Naive thymus-derived CD4-positive, alpha-beta T cell (primary cell): ENCODE results near the gene OPA3. TPM values are rescaled to one million over a fixed set of nuclear protein-coding genes. Genes with fewer than 3 reads are reported as not detected.
A peak's percentile ranks its signal among the peaks of the same experiment; 100 is the strongest.

ENCODE experiments used
- ATAC-seq: fragments of 150-1000 bp; cut with Tn5 transposase; 2 replicates; pipeline ENCODE4 v1.10.0; 2021; ENCODE audit warnings: mild to moderate bottlenecking, moderate library complexity
- CTCF ChIA-PET: fragments of 350-600 bp; sonication (Branson Sonifier 250); formaldehyde crosslinking; loops from one replicate; lab custom pipeline; 2021; ENCODE audit warnings: antibody characterized with exemption; lab: Charles Lee
- POLR2A ChIA-PET: fragments of 350-600 bp; sonication (Branson Sonifier 250); formaldehyde crosslinking; loops from one replicate; lab custom pipeline; 2021; ENCODE audit warnings: antibody characterized with exemption, inconsistent platforms; lab: Charles Lee
- DNase-seq, 9 donors: peaks; one replicate each; pipeline versions ENCODE4 v3.0.0 to v3.0.0-alpha.2; 2020 to 2022; ENCODE audit warnings: mixed read lengths in 1 of 9
- H3K27ac ChIP-seq: one replicate; pipeline ENCODE4 v1.7.0; 2013; ENCODE audit warnings: mild to moderate bottlenecking, low read depth, low read length, moderate library complexity
- H3K27me3 ChIP-seq, 2 donors: one replicate each; pipeline ENCODE4 v1.7.0; 2013; ENCODE audit warnings: low read length in 2 of 2, mild to moderate bottlenecking in 2 of 2, moderate library complexity in 2 of 2; ENCODE audit not compliant: control insufficient read depth in 2 of 2, insufficient read depth in 2 of 2
- H3K36me3 ChIP-seq, 3 experiments: 1 replicate in 2 of 3; 2 replicates in 1 of 3; pipeline ENCODE4 v1.7.0; 2013; ENCODE audit warnings: low read length in 3 of 3, mild to moderate bottlenecking in 3 of 3, moderate library complexity in 1 of 3; ENCODE audit not compliant: insufficient read depth in 3 of 3, control insufficient read depth in 2 of 3
- H3K4me1 ChIP-seq, 2 donors: one replicate each; pipeline ENCODE4 v1.7.0; 2013; ENCODE audit warnings: low read length in 2 of 2, mild to moderate bottlenecking in 2 of 2, moderate library complexity in 1 of 2; ENCODE audit not compliant: control insufficient read depth in 2 of 2, insufficient read depth in 2 of 2
- H3K4me3 ChIP-seq: 2 replicates; pipeline ENCODE4 v1.7.0; 2013; ENCODE audit warnings: mild to moderate bottlenecking, low read length
- H3K9me3 ChIP-seq, 3 experiments: 1 replicate in 2 of 3; 2 replicates in 1 of 3; pipeline ENCODE4 v1.7.0; 2013; ENCODE audit warnings: low read length in 3 of 3; ENCODE audit not compliant: control insufficient read depth in 2 of 3
- H3K27ac Mint-ChIP-seq, 9 donors: one replicate each; pipeline ENCODE4 v1.8.0; 2020 to 2022; ENCODE audit warnings: mixed read lengths in 9 of 9, mild to moderate bottlenecking in 8 of 9, moderate library complexity in 5 of 9, inconsistent platforms in 2 of 9
- H3K27me3 Mint-ChIP-seq, 5 donors: one replicate each; pipeline ENCODE4 v1.8.0; 2021 to 2022; ENCODE audit warnings: mixed read lengths in 5 of 5, mild to moderate bottlenecking in 1 of 5
- H3K36me3 Mint-ChIP-seq, 5 donors: one replicate each; pipeline ENCODE4 v1.8.0; 2020 to 2022; ENCODE audit warnings: mixed read lengths in 5 of 5, mild to moderate bottlenecking in 3 of 5, inconsistent platforms in 1 of 5
- H3K4me1 Mint-ChIP-seq, 7 donors: one replicate each; pipeline ENCODE4 v1.8.0; 2020 to 2022; ENCODE audit warnings: mixed read lengths in 7 of 7, mild to moderate bottlenecking in 3 of 7, inconsistent platforms in 1 of 7
- H3K4me3 Mint-ChIP-seq, 10 donors: one replicate each; pipeline ENCODE4 v1.8.0; 2020 to 2022; ENCODE audit warnings: mild to moderate bottlenecking in 10 of 10, mixed read lengths in 10 of 10, moderate library complexity in 6 of 10, inconsistent platforms in 2 of 10
- H3K9me3 Mint-ChIP-seq, 11 donors: one replicate each; pipeline ENCODE4 v1.8.0; 2020 to 2022; ENCODE audit warnings: mixed read lengths in 11 of 11, mild to moderate bottlenecking in 4 of 11, inconsistent platforms in 1 of 11, moderate library complexity in 1 of 11
- intact Hi-C, 2 donors: fragments of 100-400 bp; cut with micrococcal nuclease; formaldehyde crosslinking; loops; one replicate each; pipeline ENCODE4 v1.15.1; 2023
- polyA plus RNA-seq, 2 donors: library from polyadenylated mRNA; unstranded; fragments of 300-500 nt; fragmentation: Illumina TruSeq; gene quantifications; one replicate each; pipeline ENCODE4 v1.2.3, GENCODE V29; 2021
- total RNA-seq, 6 experiments: library from RNA in 5 of 6; stranded (reverse) in 5 of 6; gene quantifications; 1 replicate in 5 of 6; 2 replicates in 1 of 6; pipeline ENCODE4 v1.2.3 and lab custom pipeline; 2021 to 2026

Gene OPA3
- total and polyA plus RNA-seq, 7 experiments from 2014 or later = 7.8 to 26.1 (median 9.1) TPM

- H3K27me3 Mint-ChIP-seq = no peaks in the 10 kb centered on the region
- Histone ChIP-seq H3K4me1 (no peaks in the 10 kb centered on the region), H3K36me3 (no peaks in the 10 kb centered on the region), H3K4me3 (no peak overlapping the region), H3K27me3 (no peaks in the 10 kb centered on the region), H3K9me3 (no peaks in the 10 kb centered on the region), H3K27ac (no peak overlapping the region)
- peak overlapping the region in 1 of 10 donors; percentile 8 for H3K4me3 Mint-ChIP-seq
- ChIA-PET CTCF (interaction anchor here (0.5 to 0.6 kb wide), 3 partner anchors 11 to 115 kb away, joined by 3 to 6 read pairs (median 4); no protein-coding TSS in a partner anchor), POLR2A (interaction anchor here (1.0 kb wide), 1 partner anchor 94 kb away, joined by 4 read pairs; no protein-coding TSS in a partner anchor)
- no peaks in the 10 kb centered on the region for H3K9me3 Mint-ChIP-seq
- no peak for DNase-seq
- peaks cover 6 to 22% (median 10%) of the 10 kb centered on the region in 7 donors for H3K4me1 Mint-ChIP-seq
- ATAC-seq = no peak
- H3K27ac Mint-ChIP-seq = no peak overlapping the region
- H3K36me3 Mint-ChIP-seq = peaks cover 0 to 8% (median 0%) of the 10 kb centered on the region in 5 donors
- intact Hi-C loops = no loop called here
Measured at GRCh38 chr19:45571457-45572220, 13.0 kb downstream of the OPA3 start.

GRCh38 chr19:45569619-45570421 lies 14.8 kb downstream of the OPA3 start:
- Histone ChIP-seq H3K4me3 (no peak overlapping the region), H3K9me3 (no peaks in the 10 kb centered on the region), H3K27ac (no peak overlapping the region), H3K27me3 (no peaks in the 10 kb centered on the region), H3K36me3 (no peaks in the 10 kb centered on the region), H3K4me1 (peaks cover 0 to 1% of the 10 kb centered on the region in 2 donors)
- peaks cover 6 to 26% (median 10%) of the 10 kb centered on the region in 7 donors for H3K4me1 Mint-ChIP-seq
- POLR2A ChIA-PET = no interaction called here
- no peaks in the 10 kb centered on the region for H3K27me3 Mint-ChIP-seq
- peaks cover 0 to 8% (median 0%) of the 10 kb centered on the region in 5 donors for H3K36me3 Mint-ChIP-seq
- intact Hi-C loops = loop anchor here (1.0 kb wide), 2 partner anchors 47 to 64 kb away; no protein-coding TSS in a partner anchor
- H3K4me3 Mint-ChIP-seq = no peak overlapping the region
- H3K9me3 Mint-ChIP-seq = no peaks in the 10 kb centered on the region
- H3K27ac Mint-ChIP-seq = peak overlapping the region in 7 of 9 donors; percentile 18 to 89 (median 43)
- DNase-seq (peak in 8 of 9 donors; percentile 16 to 65 (median 45)), ATAC-seq (peak; percentile 75)
- CTCF ChIA-PET = interaction anchor here (0.5 to 0.9 kb wide), 2 partner anchors 84 to 219 kb away, joined by 3 to 4 read pairs; no protein-coding TSS in a partner anchor

GRCh38 chr19:45568732-45569131 lies 15.9 kb downstream of the OPA3 start:
- no peaks in the 10 kb centered on the region for H3K27me3 ChIP-seq

GRCh38 chr19:45567609-45568008 lies 17.0 kb downstream of the OPA3 start:
- POLR2A ChIA-PET = interaction anchor here (0.7 kb wide), 1 partner anchor 118 kb away, joined by 3 read pairs; no protein-coding TSS in a partner anchor
- Histone ChIP-seq H3K27ac (no peak overlapping the region), H3K9me3 (no peaks in the 10 kb centered on the region), H3K36me3 (no peaks in the 10 kb centered on the region), H3K4me3 (no peak overlapping the region), H3K4me1 (peaks cover 0 to 23% of the 10 kb centered on the region in 2 donors), H3K27me3 (no peaks in the 10 kb centered on the region)
- H3K27ac Mint-ChIP-seq = peak overlapping the region in 5 of 9 donors; percentile 8 to 81 (median 59)
- CTCF ChIA-PET = interaction anchor here (1.1 kb wide), 1 partner anchor 10 kb away, joined by 3 read pairs; no protein-coding TSS in a partner anchor
- H3K36me3 Mint-ChIP-seq = peaks cover 0 to 8% (median 0%) of the 10 kb centered on the region in 5 donors
- no peaks in the 10 kb centered on the region for H3K27me3 Mint-ChIP-seq
- H3K4me3 Mint-ChIP-seq = no peak overlapping the region
- intact Hi-C loops = no loop called here
- DNase-seq = no peak
- ATAC-seq = no peak
- peaks cover 14 to 42% (median 29%) of the 10 kb centered on the region in 7 donors for H3K4me1 Mint-ChIP-seq
- no peaks in the 10 kb centered on the region for H3K9me3 Mint-ChIP-seq

More at GRCh38 chr19:45568732-45569131, 15.9 kb downstream of the OPA3 start:
- DNase-seq (no peak), ATAC-seq (no peak)
- H3K9me3 ChIP-seq = no peaks in the 10 kb centered on the region
- Mint-ChIP-seq H3K27ac (peak overlapping the region in 1 of 9 donors; percentile 16), H3K36me3 (peaks cover 0 to 8% (median 0%) of the 10 kb centered on the region in 5 donors), H3K9me3 (no peaks in the 10 kb centered on the region), H3K27me3 (no peaks in the 10 kb centered on the region), H3K4me3 (no peak overlapping the region), H3K4me1 (peaks cover 11 to 35% (median 18%) of the 10 kb centered on the region in 7 donors)
- no peaks in the 10 kb centered on the region for H3K36me3 ChIP-seq
- POLR2A ChIA-PET = no interaction called here
- H3K27ac ChIP-seq = no peak overlapping the region
- no peak overlapping the region for H3K4me3 ChIP-seq
- intact Hi-C loops = no loop called here
- peaks cover 0 to 12% of the 10 kb centered on the region in 2 donors for H3K4me1 ChIP-seq
- CTCF ChIA-PET = interaction anchor here (0.6 kb wide), 2 partner anchors 44 to 64 kb away, joined by 3 to 5 read pairs; no protein-coding TSS in a partner anchor

GRCh38 chr19:45564131-45564780 lies 20.3 kb downstream of the OPA3 start:
- POLR2A ChIA-PET = interaction anchor here (0.7 kb wide), 1 partner anchor 16 kb away, joined by 4 read pairs; no protein-coding TSS in a partner anchor

More at GRCh38 chr19:45564131-45564780, 20.3 kb downstream of the OPA3 start:
- H3K36me3 Mint-ChIP-seq = no peaks in the 10 kb centered on the region
- DNase-seq (peak in 1 of 9 donors; percentile 12), ATAC-seq (peak; percentile 24)
- no peaks in the 10 kb centered on the region for H3K36me3 ChIP-seq
- CTCF ChIA-PET = no interaction called here
- intact Hi-C loops = loop anchor here in 1 of 2 donors (1.0 kb wide), 1 partner anchor 20 kb away; the partner anchor contains the start of gene OPA3
- peak overlapping the region in 9 of 10 donors; percentile 42 to 81 (median 73) for H3K4me3 Mint-ChIP-seq
- peak overlapping the region; percentile 17 for H3K4me3 ChIP-seq
- H3K27ac ChIP-seq = peak overlapping the region; percentile 70
- peaks cover 0 to 30% of the 10 kb centered on the region in 2 donors for H3K4me1 ChIP-seq
- peaks cover 14 to 56% (median 40%) of the 10 kb centered on the region in 7 donors for H3K4me1 Mint-ChIP-seq
- H3K9me3 Mint-ChIP-seq = no peaks in the 10 kb centered on the region
- no peaks in the 10 kb centered on the region for H3K9me3 ChIP-seq
- H3K27ac Mint-ChIP-seq = peak overlapping the region; percentile 5 to 97 (median 94)
- H3K27me3 Mint-ChIP-seq = no peaks in the 10 kb centered on the region
- H3K27me3 ChIP-seq = no peaks in the 10 kb centered on the region
